Keratinocyte (primary cell): ENCODE measurements around the gene NEGR1. TPM values are rescaled to one million over a fixed set of nuclear protein-coding genes. Genes with fewer than 3 reads are reported as not detected.

Source experiments
- DNase-seq: peaks from one replicate; pipeline ENCODE4 v3.0.0-alpha.2; 2011; ENCODE audit warnings: low read depth, missing footprints, low spot score
- FAIRE-seq: peaks from 2 replicates; lab custom pipeline; 2011; peaks lifted over from hg19 to GRCh38; lab: Jason Lieb, UNC
- H2AFZ ChIP-seq: 2 replicates; pipeline ENCODE4 v1.6.0; 2012; ENCODE audit warnings: low read length, control low read depth, inconsistent platforms; ENCODE audit not compliant: control insufficient read depth
- H3K27ac ChIP-seq: 2 replicates; pipeline ENCODE4 v1.5.1; 2011; ENCODE audit warnings: low read length; ENCODE audit not compliant: control insufficient read depth, insufficient read depth
- H3K27me3 ChIP-seq: 3 replicates; pipeline ENCODE4 v1.6.0; 2011; ENCODE audit warnings: low read length; ENCODE audit not compliant: control insufficient read depth, insufficient read depth; ENCODE audit errors: extremely low read depth
- H3K36me3 ChIP-seq, 2 experiments: 2 replicates in 1 of 2; 3 replicates in 1 of 2; pipeline ENCODE4 v1.5.1; 2011; ENCODE audit warnings: low read length in 2 of 2, mild to moderate bottlenecking in 1 of 2; ENCODE audit not compliant: control insufficient read depth in 2 of 2, insufficient read depth in 2 of 2; ENCODE audit errors: extremely low read depth in 1 of 2
- H3K4me1 ChIP-seq: 3 replicates; pipeline ENCODE4 v1.5.1; 2011; ENCODE audit warnings: low read length; ENCODE audit not compliant: control insufficient read depth, insufficient read depth; ENCODE audit errors: extremely low read depth
- H3K4me2 ChIP-seq: 3 replicates; pipeline ENCODE4 v1.6.0; 2011; ENCODE audit warnings: low read depth, low read length; ENCODE audit not compliant: control insufficient read depth, insufficient read depth; ENCODE audit errors: extremely low read depth
- H3K4me3 ChIP-seq, 3 experiments: fragments of 200-600 bp in 1 of 3; sonication (generic) in 1 of 3; 2 replicates in 2 of 3; 3 replicates in 1 of 3; pipeline ENCODE4 v1.5.1; 2011 to 2016; ENCODE audit warnings: low read length in 3 of 3, mild to moderate bottlenecking in 3 of 3, control low read depth in 2 of 3, inconsistent platforms in 1 of 3, low read depth in 1 of 3, mixed read lengths in 1 of 3, mixed run types in 1 of 3, moderate library complexity in 1 of 3; ENCODE audit not compliant: control insufficient read depth in 2 of 3, insufficient read depth in 2 of 3; ENCODE audit errors: extremely low read depth in 1 of 3
- H3K79me2 ChIP-seq: 2 replicates; pipeline ENCODE4 v1.6.0; 2012; ENCODE audit warnings: low read length; ENCODE audit not compliant: control insufficient read depth, insufficient read depth
- H3K9ac ChIP-seq: 3 replicates; pipeline ENCODE4 v1.6.0; 2011; ENCODE audit warnings: low read length; ENCODE audit not compliant: control insufficient read depth, insufficient read depth; ENCODE audit errors: extremely low read depth
- H3K9me1 ChIP-seq: 3 replicates; pipeline ENCODE4 v1.6.0; 2011; ENCODE audit warnings: low read length; ENCODE audit not compliant: control insufficient read depth, insufficient read depth; ENCODE audit errors: extremely low read depth
- H3K9me3 ChIP-seq: 2 replicates; pipeline ENCODE4 v1.5.1; 2012; ENCODE audit warnings: low read depth, low read length; ENCODE audit not compliant: control insufficient read depth
- H4K20me1 ChIP-seq: 3 replicates; pipeline ENCODE4 v1.6.0; 2011; ENCODE audit warnings: low read length; ENCODE audit not compliant: control insufficient read depth, insufficient read depth; ENCODE audit errors: extremely low read depth
- EZH2 ChIP-seq: IDR thresholded peaks from one replicate; pipeline ENCODE4 v1.6.1; 2012; ENCODE audit warnings: inconsistent platforms, mild to moderate bottlenecking, low read length, moderate library complexity
- dilution Hi-C: fragments of 300-500 bp; cut with MboI; formaldehyde crosslinking; loops from one replicate; pipeline ENCODE4 v1.7.0; 2020; ENCODE audit warnings: low sequenced_read_pairs; ENCODE audit not compliant: extremely low pct_ligation_motif_present
- polyA plus RNA-seq, 5 experiments: library from polyadenylated mRNA; depleted of rRNA in 3 of 5; stranded (reverse) in 3 of 5; stranded (forward) in 1 of 5; unstranded in 1 of 5; fragments of >200 nt; gene quantifications; 1 replicate in 1 of 5; 2 replicates in 3 of 5; 3 replicates in 1 of 5; pipeline versions ENCODE4 v1.2.1 to v1.2.3, GENCODE V29; 2011 to 2012; ENCODE audit warnings: missing spikeins in 2 of 5, low read depth in 1 of 5, low replicate concordance in 1 of 5
- TF ChIP-seq, protein P1 (sequence below), 3 experiments: IDR thresholded peaks in 1 of 3; conservative IDR thresholded peaks in 1 of 3; optimal IDR thresholded peaks in 1 of 3; 2 replicates in 2 of 3; 3 replicates in 1 of 3; pipeline versions ENCODE3 to v1.5.1; 2011; ENCODE audit warnings: low read length in 3 of 3, mild to moderate bottlenecking in 3 of 3, moderate library complexity in 2 of 3, control low read depth in 1 of 3, inconsistent platforms in 1 of 3; ENCODE audit not compliant: insufficient read depth in 2 of 3; ENCODE audit errors: extremely low read depth in 1 of 3

NEGR1 gene
- polyA plus RNA-seq, 1 donor (not counting 4 experiments of a cell fraction or from before 2014, with no cell fraction given) = 1.6 TPM

GRCh38 chr1:72097851-72098570 is 184.3 kb downstream of the NEGR1 start:
- H3K9me3 ChIP-seq = no peaks in the 10 kb centered on the region
- no peak overlapping the region for H3K27ac ChIP-seq
- H3K9me1 ChIP-seq = no peaks in the 10 kb centered on the region
- H3K36me3 ChIP-seq = no peaks in the 10 kb centered on the region
- no peak overlapping the region for H3K4me2 ChIP-seq
- no peak for DNase-seq
- H2AFZ ChIP-seq = no peak overlapping the region
- FAIRE-seq = no peak
- no peak overlapping the region for H3K4me3 ChIP-seq
- no peak overlapping the region for H3K9ac ChIP-seq
- no peaks in the 10 kb centered on the region for H3K4me1 ChIP-seq
- H3K27me3 ChIP-seq = no peaks in the 10 kb centered on the region
- dilution Hi-C loops = no loop called here
- TF ChIP-seq EZH2 = no peak
- TF ChIP-seq, protein P1, sequence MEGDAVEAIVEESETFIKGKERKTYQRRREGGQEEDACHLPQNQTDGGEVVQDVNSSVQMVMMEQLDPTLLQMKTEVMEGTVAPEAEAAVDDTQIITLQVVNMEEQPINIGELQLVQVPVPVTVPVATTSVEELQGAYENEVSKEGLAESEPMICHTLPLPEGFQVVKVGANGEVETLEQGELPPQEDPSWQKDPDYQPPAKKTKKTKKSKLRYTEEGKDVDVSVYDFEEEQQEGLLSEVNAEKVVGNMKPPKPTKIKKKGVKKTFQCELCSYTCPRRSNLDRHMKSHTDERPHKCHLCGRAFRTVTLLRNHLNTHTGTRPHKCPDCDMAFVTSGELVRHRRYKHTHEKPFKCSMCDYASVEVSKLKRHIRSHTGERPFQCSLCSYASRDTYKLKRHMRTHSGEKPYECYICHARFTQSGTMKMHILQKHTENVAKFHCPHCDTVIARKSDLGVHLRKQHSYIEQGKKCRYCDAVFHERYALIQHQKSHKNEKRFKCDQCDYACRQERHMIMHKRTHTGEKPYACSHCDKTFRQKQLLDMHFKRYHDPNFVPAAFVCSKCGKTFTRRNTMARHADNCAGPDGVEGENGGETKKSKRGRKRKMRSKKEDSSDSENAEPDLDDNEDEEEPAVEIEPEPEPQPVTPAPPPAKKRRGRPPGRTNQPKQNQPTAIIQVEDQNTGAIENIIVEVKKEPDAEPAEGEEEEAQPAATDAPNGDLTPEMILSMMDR (optimal IDR thresholded peaks at IDR 0.05 in 1 of 3, IDR thresholded peaks at IDR 0.05 in 1 of 3, conservative IDR thresholded peaks at IDR 0.05 in 1 of 3; ENCODE audit: extremely low read depth in 1 of 3, insufficient read depth in 2 of 3, low read length in 3 of 3) = no peak
- H3K79me2 ChIP-seq = no peaks in the 10 kb centered on the region
- no peaks in the 10 kb centered on the region for H4K20me1 ChIP-seq

DNA sequence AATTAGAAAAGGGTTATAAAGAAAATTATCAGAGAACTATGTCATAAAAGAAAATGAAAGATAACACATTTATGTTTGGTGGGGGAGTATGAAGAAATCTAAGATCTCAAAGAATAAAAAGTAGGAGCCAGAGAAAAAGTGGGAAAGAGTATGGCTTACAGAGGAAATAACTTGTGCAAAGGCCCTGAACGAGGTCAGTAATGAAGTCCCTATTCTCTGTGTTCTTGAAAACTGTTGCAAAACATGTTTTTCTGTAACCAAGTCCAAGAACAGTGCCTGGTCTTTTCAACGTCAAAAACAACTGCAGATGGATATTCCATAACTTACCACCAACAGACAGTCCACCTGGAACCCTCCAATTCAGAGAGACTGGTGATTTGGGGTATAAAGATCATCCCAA is 188.1 kb downstream of the NEGR1 start:
- Histone ChIP-seq H3K36me3 (no peaks in the 10 kb centered on the region), H3K79me2 (no peaks in the 10 kb centered on the region), H3K4me2 (no peak overlapping the region), H3K27me3 (no peaks in the 10 kb centered on the region), H4K20me1 (no peaks in the 10 kb centered on the region), H2AFZ (no peak overlapping the region), H3K9me3 (no peaks in the 10 kb centered on the region), H3K9me1 (no peaks in the 10 kb centered on the region), H3K27ac (no peak overlapping the region), H3K4me1 (no peaks in the 10 kb centered on the region), H3K9ac (no peak overlapping the region), H3K4me3 (no peak overlapping the region)
- DNase-seq (no peak), FAIRE-seq (no peak)
- dilution Hi-C loops = no loop called here
- no peak for TF ChIP-seq EZH2
- TF ChIP-seq, protein P1 (optimal IDR thresholded peaks at IDR 0.05 in 1 of 3, IDR thresholded peaks at IDR 0.05 in 1 of 3, conservative IDR thresholded peaks at IDR 0.05 in 1 of 3; ENCODE audit: extremely low read depth in 1 of 3, insufficient read depth in 2 of 3, low read length in 3 of 3) = no peak
